Smooth muscle cell (in vitro differentiated cells): ENCODE measurements around the gene ARF5. TPM values are rescaled to one million over a fixed set of nuclear protein-coding genes. Genes with fewer than 3 reads are reported as not detected.

Experiments used
- DNase-seq: peaks from one replicate; lab custom pipeline; 2025; ENCODE audit not compliant: unreplicated experiment; lab: John Stamatoyannopoulos, UW
- H2AFZ ChIP-seq: fragments of 200-600 bp; sonication (generic); 2 replicates; pipeline ENCODE4 v1.6.0; 2016; ENCODE audit warnings: antibody characterized with exemption, low read depth, mild to moderate bottlenecking
- H3F3A ChIP-seq: fragments of 200-600 bp; sonication (generic); 2 replicates; pipeline ENCODE4 v1.6.0; 2017; ENCODE audit warnings: antibody characterized with exemption, low read depth
- H3K27ac ChIP-seq: fragments of 200-600 bp; sonication (generic); 2 replicates; pipeline ENCODE4 v1.5.1; 2016; ENCODE audit warnings: low read depth, mild to moderate bottlenecking
- H3K27me3 ChIP-seq: fragments of 200-600 bp; sonication (generic); 2 replicates; pipeline ENCODE4 v1.6.1; 2016; ENCODE audit warnings: low read depth, mild to moderate bottlenecking
- H3K36me3 ChIP-seq: fragments of 200-600 bp; sonication (generic); 2 replicates; pipeline ENCODE4 v1.5.1; 2016; ENCODE audit warnings: low read depth
- H3K4me1 ChIP-seq: fragments of 200-600 bp; sonication (generic); 2 replicates; pipeline ENCODE4 v1.5.1; 2016; ENCODE audit warnings: low read depth
- H3K4me2 ChIP-seq: fragments of 200-600 bp; sonication (generic); 2 replicates; pipeline ENCODE4 v1.6.0; 2016; ENCODE audit warnings: mild to moderate bottlenecking
- H3K4me3 ChIP-seq: fragments of 200-600 bp; sonication (generic); 2 replicates; pipeline ENCODE4 v1.5.1; 2016; ENCODE audit warnings: mild to moderate bottlenecking
- H3K79me2 ChIP-seq: fragments of 200-600 bp; sonication (generic); 2 replicates; pipeline ENCODE4 v1.6.0; 2016; ENCODE audit warnings: low read depth, mild to moderate bottlenecking
- H3K9ac ChIP-seq: fragments of 200-600 bp; sonication (generic); 2 replicates; pipeline ENCODE4 v1.6.0; 2016; ENCODE audit warnings: low read depth
- H3K9me3 ChIP-seq: fragments of 200-600 bp; sonication (generic); replicated peaks from 2 replicates; pipeline ENCODE4 v1.5.1; 2016; ENCODE audit warnings: low read depth
- H4K20me1 ChIP-seq: fragments of 200-600 bp; sonication (generic); 2 replicates; pipeline ENCODE4 v1.6.0; 2016; ENCODE audit warnings: low read depth
- WGBS: methylation state at CpG from one replicate; pipeline ENCODE4 v1.1.7; 2016; ENCODE audit warnings: low lambda C conversion rate; 5-methylcytosine and 5-hydroxymethylcytosine counted together
- polyA plus RNA-seq: library from polyadenylated mRNA; unstranded; fragments of >200 nt; fragmentation: Nextera tagmentation; extraction: Ambion mirVana; gene quantifications from 2 replicates; pipeline ENCODE4 v1.2.1, GENCODE V29; 2016
- total RNA-seq: library from RNA; depleted of rRNA; stranded (reverse); fragments of >200 nt; gene quantifications from 2 replicates; pipeline ENCODE4 v1.2.3, GENCODE V29; 2014
- TF ChIP-seq, protein P1 (sequence below): fragments of 200-600 bp; sonication (generic); IDR thresholded peaks from 2 replicates; pipeline ENCODE4 v1.5.1; 2017; ENCODE audit warnings: borderline replicate concordance, mild to moderate bottlenecking, antibody characterized with exemption; ENCODE audit not compliant: insufficient read depth, poor library complexity, severe bottlenecking

Gene ARF5
- total and polyA plus RNA-seq, 2 experiments from 2014 or later = 196 to 219 TPM

DNA sequence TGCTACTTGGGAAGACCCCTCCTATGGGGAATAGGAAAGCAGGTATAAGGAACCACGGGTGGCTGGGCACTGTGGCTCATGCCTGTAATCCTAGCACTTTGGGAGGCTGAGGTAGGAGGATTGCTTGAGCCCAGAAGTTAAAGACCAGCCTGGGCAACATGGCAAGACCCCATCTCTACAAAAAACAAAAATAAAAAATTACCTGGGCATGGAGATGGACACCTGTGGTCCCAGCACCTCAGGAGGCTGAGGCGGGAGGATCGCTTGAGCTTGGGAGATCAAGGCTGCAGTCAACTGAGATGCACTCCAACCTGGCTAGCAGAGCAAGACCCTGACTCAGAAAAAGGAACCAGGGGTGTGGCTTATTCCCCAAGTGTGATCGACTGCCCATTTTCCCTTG, 4.3 kb downstream of the ARF5 start:
- Histone ChIP-seq H3K4me3 (no peak overlapping the region), H2AFZ (no peak overlapping the region), H3K9ac (no peak overlapping the region), H3K4me1 (peaks cover 7% of the 10 kb centered on the region), H4K20me1 (peaks cover 13% of the 10 kb centered on the region), H3K9me3 (no peaks in the 10 kb centered on the region), H3K27ac (no peak overlapping the region), H3K4me2 (no peak overlapping the region), H3K36me3 (peaks cover 3% of the 10 kb centered on the region), H3F3A (no peaks in the 10 kb centered on the region), H3K27me3 (no peaks in the 10 kb centered on the region), H3K79me2 (peaks cover 20% of the 10 kb centered on the region)
- TF ChIP-seq, protein P1, sequence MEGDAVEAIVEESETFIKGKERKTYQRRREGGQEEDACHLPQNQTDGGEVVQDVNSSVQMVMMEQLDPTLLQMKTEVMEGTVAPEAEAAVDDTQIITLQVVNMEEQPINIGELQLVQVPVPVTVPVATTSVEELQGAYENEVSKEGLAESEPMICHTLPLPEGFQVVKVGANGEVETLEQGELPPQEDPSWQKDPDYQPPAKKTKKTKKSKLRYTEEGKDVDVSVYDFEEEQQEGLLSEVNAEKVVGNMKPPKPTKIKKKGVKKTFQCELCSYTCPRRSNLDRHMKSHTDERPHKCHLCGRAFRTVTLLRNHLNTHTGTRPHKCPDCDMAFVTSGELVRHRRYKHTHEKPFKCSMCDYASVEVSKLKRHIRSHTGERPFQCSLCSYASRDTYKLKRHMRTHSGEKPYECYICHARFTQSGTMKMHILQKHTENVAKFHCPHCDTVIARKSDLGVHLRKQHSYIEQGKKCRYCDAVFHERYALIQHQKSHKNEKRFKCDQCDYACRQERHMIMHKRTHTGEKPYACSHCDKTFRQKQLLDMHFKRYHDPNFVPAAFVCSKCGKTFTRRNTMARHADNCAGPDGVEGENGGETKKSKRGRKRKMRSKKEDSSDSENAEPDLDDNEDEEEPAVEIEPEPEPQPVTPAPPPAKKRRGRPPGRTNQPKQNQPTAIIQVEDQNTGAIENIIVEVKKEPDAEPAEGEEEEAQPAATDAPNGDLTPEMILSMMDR = no peak
- 96% methylated on average over 4 of the region's 4 CpGs for WGBS
- no peak for DNase-seq

DNA sequence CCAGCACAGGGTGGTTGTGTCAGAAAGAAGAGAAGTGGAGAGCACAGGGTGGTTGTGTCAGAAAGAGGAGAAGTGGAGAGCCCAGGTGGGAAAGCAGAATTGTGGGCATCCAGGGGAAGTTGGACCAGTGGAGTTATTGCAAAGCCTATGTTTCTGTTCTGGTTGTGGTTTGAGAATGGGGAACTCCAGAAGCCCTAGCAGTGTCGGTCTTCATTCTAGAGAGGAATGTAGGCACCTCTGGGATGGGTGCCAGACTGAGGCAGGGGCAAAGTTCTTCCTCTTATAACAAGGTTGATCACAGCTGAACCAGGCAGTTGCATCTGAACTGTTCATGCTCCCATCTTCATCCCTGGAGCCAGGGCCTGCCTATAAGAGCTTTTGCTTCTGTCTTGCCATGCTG, 6.3 kb downstream of the ARF5 start:
- H3K36me3 ChIP-seq = peaks cover 3% of the 10 kb centered on the region
- H4K20me1 ChIP-seq = peaks cover 7% of the 10 kb centered on the region
- H3K4me1 ChIP-seq = peaks cover under 1% of the 10 kb centered on the region
- TF ChIP-seq, protein P1 = no peak
- H3F3A ChIP-seq = no peaks in the 10 kb centered on the region
- H2AFZ ChIP-seq = no peak overlapping the region
- no peaks in the 10 kb centered on the region for H3K9me3 ChIP-seq
- DNase-seq = no peak
- no peak overlapping the region for H3K4me3 ChIP-seq
- H3K27me3 ChIP-seq = no peaks in the 10 kb centered on the region
- peaks cover 8% of the 10 kb centered on the region for H3K79me2 ChIP-seq
- WGBS = 92% methylated on average over 1 of the region's 1 CpG
- no peak overlapping the region for H3K27ac ChIP-seq
- no peak overlapping the region for H3K9ac ChIP-seq
- no peak overlapping the region for H3K4me2 ChIP-seq

DNA sequence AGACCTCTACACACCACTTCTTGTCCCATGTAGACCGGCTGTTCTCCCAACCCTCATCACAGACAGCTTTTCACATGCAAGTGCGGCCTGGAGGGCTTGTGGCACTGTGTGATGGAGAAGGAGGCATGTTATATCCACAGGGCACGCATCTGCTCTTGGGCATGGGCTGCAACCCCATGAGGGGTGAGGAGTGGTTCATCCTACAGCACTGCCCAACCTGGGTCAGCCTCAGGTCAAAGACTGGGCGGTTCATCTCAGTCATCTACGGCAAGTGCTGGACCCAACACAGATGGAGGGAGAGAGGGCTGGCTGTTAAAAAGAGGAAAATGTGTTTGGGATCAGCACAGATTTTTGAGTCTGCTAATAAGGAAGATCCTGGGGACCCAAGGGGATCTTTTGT, 7.5 kb downstream of the ARF5 start:
- 94% methylated on average over 5 of the region's 5 CpGs for WGBS
- TF ChIP-seq, protein P1 = no peak
- H3K4me1 ChIP-seq = no peaks in the 10 kb centered on the region
- no peak overlapping the region for H3K9ac ChIP-seq
- no peaks in the 10 kb centered on the region for H3F3A ChIP-seq
- H2AFZ ChIP-seq = no peak overlapping the region
- H4K20me1 ChIP-seq = no peaks in the 10 kb centered on the region
- no peaks in the 10 kb centered on the region for H3K9me3 ChIP-seq
- no peak overlapping the region for H3K4me2 ChIP-seq
- H3K79me2 ChIP-seq = no peaks in the 10 kb centered on the region
- H3K36me3 ChIP-seq = peaks cover 3% of the 10 kb centered on the region
- no peak overlapping the region for H3K4me3 ChIP-seq
- H3K27me3 ChIP-seq = no peaks in the 10 kb centered on the region
- H3K27ac ChIP-seq = no peak overlapping the region
- no peak for DNase-seq

DNA sequence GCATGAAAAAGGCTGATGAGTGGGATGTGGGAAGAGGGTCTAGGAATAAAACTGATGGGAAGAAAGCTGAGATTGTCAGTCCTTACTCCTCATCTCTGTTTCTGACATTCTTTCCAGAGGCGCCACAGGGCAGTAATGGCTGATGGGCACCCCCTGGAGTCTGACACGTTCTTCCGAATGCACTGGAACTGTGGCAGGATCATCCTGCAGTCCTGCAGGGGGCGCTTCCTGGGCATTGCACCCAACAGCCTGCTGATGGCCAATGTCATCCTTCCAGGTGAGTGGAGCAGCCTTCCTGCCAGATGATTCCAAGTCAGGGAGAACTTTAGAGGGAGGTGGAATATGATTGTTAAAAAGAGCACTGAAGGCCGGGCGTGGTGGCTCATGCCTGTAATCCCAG, 10.1 kb downstream of the ARF5 start:
- Histone ChIP-seq H3K4me1 (no peaks in the 10 kb centered on the region), H3K36me3 (no peaks in the 10 kb centered on the region), H3K27me3 (no peaks in the 10 kb centered on the region), H3K27ac (no peak overlapping the region), H3F3A (no peaks in the 10 kb centered on the region), H3K4me2 (no peak overlapping the region), H2AFZ (no peak overlapping the region), H3K4me3 (no peak overlapping the region), H3K9me3 (no peaks in the 10 kb centered on the region), H3K9ac (no peak overlapping the region), H4K20me1 (no peaks in the 10 kb centered on the region), H3K79me2 (no peaks in the 10 kb centered on the region)
- TF ChIP-seq, protein P1 = peak; percentile 8
- DNase-seq = no peak
- 44% methylated on average over 6 of the region's 6 CpGs for WGBS
